HepG2 (cell line): Measurements from ENCODE around the gene ASAP2.

Experiments
- BRD4 ChIP-seq: sonication (generic); formaldehyde crosslinking; IDR thresholded peaks from 2 replicates; pipeline ENCODE4 v1.4.0; 2020; ENCODE audit warnings: missing genetic modification reagents
- EHMT2 ChIP-seq: fragments of 200-600 bp; sonication (generic); IDR thresholded peaks from 2 replicates; pipeline ENCODE4 v1.7.0; 2017; ENCODE audit warnings: antibody characterized with exemption, low read depth, low read length, borderline replicate concordance
- NR2F1 ChIP-seq, 2 experiments: fragments of 450-650 bp in 1 of 2; formaldehyde crosslinking in 1 of 2; IDR thresholded peaks; 2 replicates each; pipeline versions ENCODE4 v1.5.0 to v1.6.1; 2016 to 2020; ENCODE audit warnings: mild to moderate bottlenecking in 1 of 2, missing compliant biosample characterization in 1 of 2, missing genetic modification reagents in 1 of 2, moderate library complexity in 1 of 2
- REL ChIP-seq: sonication (generic); formaldehyde crosslinking; conservative IDR thresholded peaks from 2 replicates; pipeline ENCODE4 v1.8.0; 2022; ENCODE audit warnings: mild to moderate bottlenecking, missing genetic modification reagents, moderate library complexity
- ZNF747 ChIP-seq: sonication (generic); formaldehyde crosslinking; IDR thresholded peaks from 2 replicates; pipeline ENCODE4 v1.8.1; 2023; ENCODE audit warnings: missing genetic modification reagents, mild to moderate bottlenecking, borderline replicate concordance
- TF ChIP-seq, protein P1 (sequence below): sonication (generic); formaldehyde crosslinking; IDR thresholded peaks from 2 replicates; pipeline ENCODE4 v1.5.1; 2020; ENCODE audit warnings: missing genetic modification reagents, mild to moderate bottlenecking, borderline replicate concordance
- TF ChIP-seq, protein P2 (sequence below): sonication (generic); formaldehyde crosslinking; IDR thresholded peaks from 2 replicates; pipeline ENCODE4 v1.5.0; 2020; ENCODE audit warnings: mild to moderate bottlenecking, missing genetic modification reagents, moderate library complexity
- TF ChIP-seq, protein P3 (sequence below), 2 experiments: sonication (generic) in 1 of 2; formaldehyde crosslinking in 1 of 2; IDR thresholded peaks; 2 replicates each; pipeline versions ENCODE4 v1.4.0 to v1.6.1; 2018 to 2020; ENCODE audit warnings: missing genetic modification reagents in 2 of 2, borderline replicate concordance in 1 of 2, low read depth in 1 of 2, mild to moderate bottlenecking in 1 of 2, missing biosample characterization in 1 of 2

DNA sequence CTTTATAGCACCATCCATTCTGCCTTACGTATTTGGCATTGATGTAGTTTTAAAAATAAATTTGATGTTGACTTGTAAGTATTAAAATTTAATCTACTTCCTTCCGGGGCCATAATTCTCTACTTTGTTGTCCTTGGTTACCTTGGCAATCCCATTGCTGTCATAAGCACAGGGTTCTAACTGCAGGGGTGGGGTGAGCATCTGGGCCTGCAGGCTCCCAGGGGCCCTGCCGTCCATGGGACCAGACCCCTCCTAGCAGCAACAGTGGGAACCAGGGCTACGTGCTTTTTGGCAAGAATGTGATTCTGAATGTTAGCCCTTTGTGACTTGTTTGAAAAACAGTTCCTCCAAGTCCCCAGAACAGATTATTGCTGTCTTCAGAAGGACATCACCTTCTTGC, 4.9 kb downstream of the ASAP2 start:
- TF ChIP-seq EHMT2 (no peak), REL (CRISPR knock-in tag) (no peak), BRD4 (CRISPR knock-in tag) (no peak), ZNF747 (CRISPR knock-in tag) (no peak), NR2F1 (CRISPR knock-in tag; IDR thresholded peaks at IDR 0.05) (no peak)
- TF ChIP-seq, protein P1, sequence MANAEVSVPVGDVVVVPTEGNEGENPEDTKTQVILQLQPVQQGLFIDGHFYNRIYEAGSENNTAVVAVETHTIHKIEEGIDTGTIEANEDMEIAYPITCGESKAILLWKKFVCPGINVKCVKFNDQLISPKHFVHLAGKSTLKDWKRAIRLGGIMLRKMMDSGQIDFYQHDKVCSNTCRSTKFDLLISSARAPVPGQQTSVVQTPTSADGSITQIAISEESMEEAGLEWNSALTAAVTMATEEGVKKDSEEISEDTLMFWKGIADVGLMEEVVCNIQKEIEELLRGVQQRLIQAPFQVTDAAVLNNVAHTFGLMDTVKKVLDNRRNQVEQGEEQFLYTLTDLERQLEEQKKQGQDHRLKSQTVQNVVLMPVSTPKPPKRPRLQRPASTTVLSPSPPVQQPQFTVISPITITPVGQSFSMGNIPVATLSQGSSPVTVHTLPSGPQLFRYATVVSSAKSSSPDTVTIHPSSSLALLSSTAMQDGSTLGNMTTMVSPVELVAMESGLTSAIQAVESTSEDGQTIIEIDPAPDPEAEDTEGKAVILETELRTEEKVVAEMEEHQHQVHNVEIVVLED (CRISPR knock-in tag) = no peak
- TF ChIP-seq, protein P2, sequence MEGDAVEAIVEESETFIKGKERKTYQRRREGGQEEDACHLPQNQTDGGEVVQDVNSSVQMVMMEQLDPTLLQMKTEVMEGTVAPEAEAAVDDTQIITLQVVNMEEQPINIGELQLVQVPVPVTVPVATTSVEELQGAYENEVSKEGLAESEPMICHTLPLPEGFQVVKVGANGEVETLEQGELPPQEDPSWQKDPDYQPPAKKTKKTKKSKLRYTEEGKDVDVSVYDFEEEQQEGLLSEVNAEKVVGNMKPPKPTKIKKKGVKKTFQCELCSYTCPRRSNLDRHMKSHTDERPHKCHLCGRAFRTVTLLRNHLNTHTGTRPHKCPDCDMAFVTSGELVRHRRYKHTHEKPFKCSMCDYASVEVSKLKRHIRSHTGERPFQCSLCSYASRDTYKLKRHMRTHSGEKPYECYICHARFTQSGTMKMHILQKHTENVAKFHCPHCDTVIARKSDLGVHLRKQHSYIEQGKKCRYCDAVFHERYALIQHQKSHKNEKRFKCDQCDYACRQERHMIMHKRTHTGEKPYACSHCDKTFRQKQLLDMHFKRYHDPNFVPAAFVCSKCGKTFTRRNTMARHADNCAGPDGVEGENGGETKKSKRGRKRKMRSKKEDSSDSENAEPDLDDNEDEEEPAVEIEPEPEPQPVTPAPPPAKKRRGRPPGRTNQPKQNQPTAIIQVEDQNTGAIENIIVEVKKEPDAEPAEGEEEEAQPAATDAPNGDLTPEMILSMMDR = no peak
- TF ChIP-seq, protein P3, sequence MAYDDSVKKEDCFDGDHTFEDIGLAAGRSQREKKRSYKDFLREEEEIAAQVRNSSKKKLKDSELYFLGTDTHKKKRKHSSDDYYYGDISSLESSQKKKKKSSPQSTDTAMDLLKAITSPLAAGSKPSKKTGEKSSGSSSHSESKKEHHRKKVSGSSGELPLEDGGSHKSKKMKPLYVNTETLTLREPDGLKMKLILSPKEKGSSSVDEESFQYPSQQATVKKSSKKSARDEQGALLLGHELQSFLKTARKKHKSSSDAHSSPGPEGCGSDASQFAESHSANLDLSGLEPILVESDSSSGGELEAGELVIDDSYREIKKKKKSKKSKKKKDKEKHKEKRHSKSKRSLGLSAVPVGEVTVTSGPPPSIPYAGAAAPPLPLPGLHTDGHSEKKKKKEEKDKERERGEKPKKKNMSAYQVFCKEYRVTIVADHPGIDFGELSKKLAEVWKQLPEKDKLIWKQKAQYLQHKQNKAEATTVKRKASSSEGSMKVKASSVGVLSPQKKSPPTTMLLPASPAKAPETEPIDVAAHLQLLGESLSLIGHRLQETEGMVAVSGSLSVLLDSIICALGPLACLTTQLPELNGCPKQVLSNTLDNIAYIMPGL (CRISPR knock-in tag; IDR thresholded peaks at IDR 0.05; ENCODE audit: borderline replicate concordance in 1 of 2, low read depth in 1 of 2) = no peak
